Breast epithelium (tissue), 3 donors: ENCODE results near the gene DSCAML1.

Source experiments
- CTCF ChIP-seq, 3 donors: fragments of 450-650 bp; IDR thresholded peaks; one replicate each; pipeline ENCODE4 v1.5.1; 2016 to 2017; ENCODE audit warnings: antibody characterized with exemption in 3 of 3, mild to moderate bottlenecking in 3 of 3, moderate library complexity in 3 of 3
- POLR2A ChIP-seq: fragments of 450-650 bp; IDR thresholded peaks from one replicate; pipeline ENCODE4 v1.6.1; 2016; ENCODE audit warnings: antibody characterized with exemption, mild to moderate bottlenecking, moderate library complexity

DNA sequence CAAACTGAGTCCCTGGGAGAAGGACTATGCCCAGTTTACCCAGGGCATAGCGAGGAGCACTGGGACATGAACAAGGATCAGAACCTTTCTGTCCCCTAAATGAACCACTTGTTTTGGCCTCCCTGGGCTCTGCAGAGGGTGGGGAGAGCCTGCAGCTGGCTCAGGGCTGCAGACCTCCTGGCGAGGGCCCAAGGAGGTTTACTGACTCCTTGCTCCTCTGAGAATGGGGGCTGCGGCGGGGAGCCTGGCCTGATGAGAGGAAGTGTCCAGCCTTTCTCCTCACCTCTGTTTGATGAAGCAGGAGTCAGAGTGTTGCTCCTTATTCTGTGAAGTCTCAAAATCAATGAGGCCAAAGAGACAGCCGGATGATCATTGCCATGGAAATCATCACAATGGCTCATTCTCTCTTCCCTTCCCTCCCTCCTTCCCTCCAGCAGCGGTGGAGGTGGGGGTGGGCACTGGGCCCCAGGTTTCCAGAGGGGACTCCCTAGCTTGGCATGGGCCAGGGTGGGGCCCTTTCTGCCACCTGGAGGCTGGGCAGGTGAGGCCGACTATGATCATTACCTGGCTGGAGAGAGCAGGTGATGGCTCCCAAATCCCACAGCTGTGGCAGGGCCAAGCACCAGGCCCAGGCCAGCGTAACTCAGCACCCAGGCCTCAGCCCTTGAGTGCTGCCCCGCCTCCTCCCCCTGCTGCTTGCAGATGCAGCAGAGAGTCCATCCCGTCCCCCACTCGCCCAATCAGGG, 299.6 kb downstream of the DSCAML1 start:
- TF ChIP-seq CTCF (IDR thresholded peaks at IDR 0.05), result no peak
- TF ChIP-seq POLR2A, result no peak
